Measurements from ENCODE around the gene ZNF541. TPM values are rescaled to one million over a fixed set of nuclear protein-coding genes. Genes with fewer than 3 reads are reported as not detected.

ZNF541 gene
- polyA plus RNA-seq (2013), result 0.01 and 0.08 TPM in 2 replicates

DNA sequence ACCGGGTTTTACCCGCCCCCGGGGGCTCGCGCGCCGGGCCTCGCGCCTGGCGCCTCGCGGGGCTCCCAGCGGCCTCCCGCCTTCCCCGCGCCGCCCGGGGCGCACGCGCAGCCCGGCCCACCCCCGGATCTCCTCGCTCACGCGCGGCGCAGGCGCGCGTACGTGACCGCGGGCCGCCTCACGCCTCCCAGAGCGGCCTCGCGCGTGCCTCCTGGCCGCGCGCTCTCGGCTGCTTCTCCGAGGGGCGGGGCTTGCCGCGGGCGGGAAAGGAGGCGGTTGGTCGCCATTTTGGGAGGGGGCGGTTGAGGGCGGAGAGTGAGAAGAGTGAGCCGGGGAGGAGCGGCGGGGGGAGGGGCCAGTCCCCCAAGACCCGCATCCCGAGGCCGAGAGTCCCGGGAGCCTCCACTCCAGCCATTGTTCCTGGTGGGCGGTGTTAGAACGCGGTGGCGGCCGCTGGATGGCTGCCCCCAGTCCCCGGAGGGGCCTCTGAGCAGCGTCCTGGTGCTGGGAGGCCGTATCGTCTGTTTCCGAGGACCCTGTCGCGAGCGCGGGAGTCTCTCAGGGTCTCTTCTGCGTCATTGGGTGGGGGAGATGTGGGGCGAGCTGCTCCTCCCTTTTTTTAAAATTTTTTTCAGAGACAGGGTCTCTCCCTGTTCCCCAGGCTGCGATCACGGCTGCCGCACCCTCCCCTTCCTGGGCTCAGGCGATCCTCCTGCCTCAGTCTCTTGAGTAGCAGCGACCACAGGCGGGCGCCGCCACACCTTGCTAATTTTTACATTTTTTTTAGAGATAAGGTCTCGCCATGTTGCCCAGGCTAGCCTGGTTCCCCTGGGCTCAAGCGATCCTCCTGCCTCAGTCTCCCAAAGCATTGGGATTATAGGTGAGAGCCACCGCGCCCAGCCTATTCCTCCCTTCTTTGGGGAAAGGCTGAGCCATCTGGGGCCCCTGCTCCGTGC lies at the start of gene ZNF541:
Gene ZNF541, minus strand, starts transcription at position 78 of the 956 bp plus-strand sequence. CDS start 17,292 bp downstream, outside the sequence.
- no peak within 1 kb of the TSS for H4K8ac ChIP-seq (ENCODE audit: low read depth, low read length)

GRCh38 chr19:47619763-47620162 lies 46.8 kb upstream of the ZNF541 start:
- no peak overlapping the region for H2AK5ac ChIP-seq (ENCODE audit: low read length)
- H4K91ac ChIP-seq (ENCODE audit: low read depth, low read length), result no peak overlapping the region
- H2AFZ ChIP-seq (ENCODE audit: insufficient read depth, low read length, poor library complexity), result no peak overlapping the region
- no peaks in the 10 kb centered on the region for H3K27me3 ChIP-seq (ENCODE audit: insufficient read depth, low read length)
- H3K79me2 ChIP-seq (ENCODE audit: control insufficient read depth, insufficient read depth, low read length, poor library complexity), result peaks cover 34% of the 10 kb centered on the region
- H2BK5ac ChIP-seq (ENCODE audit: low read depth, low read length, poor library complexity), result no peak overlapping the region
- H3K14ac ChIP-seq (ENCODE audit: low read length), result no peak overlapping the region
- H3K23ac ChIP-seq (ENCODE audit: low read length), result no peak overlapping the region
- peaks cover 16 to 30% of the 10 kb centered on the region in 2 experiments for H3K4me1 ChIP-seq (ENCODE audit: control insufficient read depth in 1 of 2, insufficient read depth in 2 of 2, low read length in 2 of 2)
- no peak overlapping the region for H2BK12ac ChIP-seq (ENCODE audit: low read length)
- H4K12ac ChIP-seq (ENCODE audit: low read depth, low read length), result no peak overlapping the region
- DNase-seq, result peak; percentile 77 to 84
- H3K9ac ChIP-seq (ENCODE audit: low read length), result no peak overlapping the region
- H2BK120ac ChIP-seq (ENCODE audit: insufficient read depth, low read length, poor library complexity), result no peak overlapping the region
- no peak overlapping the region for H3K18ac ChIP-seq (ENCODE audit: low read length)
- H3K4me2 ChIP-seq (ENCODE audit: low read length), result no peak overlapping the region
- H3K36me3 ChIP-seq (ENCODE audit: control insufficient read depth in 1 of 2, insufficient read depth in 2 of 2, low read length in 2 of 2), result peaks cover 4 to 7% of the 10 kb centered on the region in 2 experiments
- peak overlapping the region; percentile 73 for H3K4ac ChIP-seq (ENCODE audit: low read depth, low read length)
- H3K4me3 ChIP-seq (ENCODE audit: low read depth, low read length), result no peak overlapping the region
- H3K79me1 ChIP-seq (ENCODE audit: low read length), result peaks cover 8% of the 10 kb centered on the region
- no peak overlapping the region for H4K8ac ChIP-seq (ENCODE audit: low read depth, low read length)
- no CpG with 5 or more reads among the region's 6 CpGs for WGBS (ENCODE audit: extremely low coverage, insufficient coverage, insufficient read length)
- peaks cover 2% of the 10 kb centered on the region for H3K9me3 ChIP-seq (ENCODE audit: insufficient read depth, low read depth, low read length)
- H3K27ac ChIP-seq (ENCODE audit: low read depth, low read length), result peak overlapping the region; percentile 11

More for the DNA sequence above, at the start of gene ZNF541:
- H2BK12ac ChIP-seq (ENCODE audit: low read length), result no peak within 1 kb of the TSS
- H3K4me2 ChIP-seq (ENCODE audit: low read length), result no peak within 1 kb of the TSS
- no peaks in the 10 kb centered on the region for H3K36me3 ChIP-seq (ENCODE audit: control insufficient read depth in 1 of 2, insufficient read depth in 2 of 2, low read length in 2 of 2)
- no peak within 1 kb of the TSS for H3K4ac ChIP-seq (ENCODE audit: low read depth, low read length)
- H3K18ac ChIP-seq (ENCODE audit: low read length), result no peak within 1 kb of the TSS
- H3K79me1 ChIP-seq (ENCODE audit: low read length), result no peaks in the 10 kb centered on the region
- no peaks in the 10 kb centered on the region for H3K79me2 ChIP-seq (ENCODE audit: control insufficient read depth, insufficient read depth, low read length, poor library complexity)
- H3K9ac ChIP-seq (ENCODE audit: low read length), result no peak within 1 kb of the TSS
- WGBS (ENCODE audit: extremely low coverage, insufficient coverage, insufficient read length), result no CpG with 5 or more reads among the region's 89 CpGs
- no peaks in the 10 kb centered on the region for H3K4me1 ChIP-seq (ENCODE audit: control insufficient read depth in 1 of 2, insufficient read depth in 2 of 2, low read length in 2 of 2)
- no peak within 1 kb of the TSS for H3K4me3 ChIP-seq (ENCODE audit: low read depth, low read length)
- H2BK5ac ChIP-seq (ENCODE audit: low read depth, low read length, poor library complexity), result no peak within 1 kb of the TSS
- no peak within 1 kb of the TSS for H3K23ac ChIP-seq (ENCODE audit: low read length)
- no peak within 1 kb of the TSS for H2AK5ac ChIP-seq (ENCODE audit: low read length)
- H3K9me3 ChIP-seq (ENCODE audit: insufficient read depth, low read depth, low read length), result no peaks in the 10 kb centered on the region
- H2AFZ ChIP-seq (ENCODE audit: insufficient read depth, low read length, poor library complexity), result no peak within 1 kb of the TSS
- peak; percentile 27 to 51 for DNase-seq
- H3K27ac ChIP-seq (ENCODE audit: low read depth, low read length), result no peak within 1 kb of the TSS
- no peak within 1 kb of the TSS for H3K14ac ChIP-seq (ENCODE audit: low read length)
- H4K12ac ChIP-seq (ENCODE audit: low read depth, low read length), result no peak within 1 kb of the TSS
- H4K91ac ChIP-seq (ENCODE audit: low read depth, low read length), result no peak within 1 kb of the TSS
- no peak within 1 kb of the TSS for H2BK120ac ChIP-seq (ENCODE audit: insufficient read depth, low read length, poor library complexity)
- H3K27me3 ChIP-seq (ENCODE audit: insufficient read depth, low read length), result no peaks in the 10 kb centered on the region

GRCh38 chr19:47618771-47619170 lies 45.8 kb upstream of the ZNF541 start:
- H2BK120ac ChIP-seq (ENCODE audit: insufficient read depth, low read length, poor library complexity), result no peak overlapping the region
- peaks cover 41% of the 10 kb centered on the region for H3K79me2 ChIP-seq (ENCODE audit: control insufficient read depth, insufficient read depth, low read length, poor library complexity)
- no peak overlapping the region for H2BK5ac ChIP-seq (ENCODE audit: low read depth, low read length, poor library complexity)
- peak overlapping the region; percentile 53 for H3K9ac ChIP-seq (ENCODE audit: low read length)
- no peak overlapping the region for H2AFZ ChIP-seq (ENCODE audit: insufficient read depth, low read length, poor library complexity)
- peak overlapping the region; percentile 12 for H3K18ac ChIP-seq (ENCODE audit: low read length)
- H3K9me3 ChIP-seq (ENCODE audit: insufficient read depth, low read depth, low read length), result peaks cover 2% of the 10 kb centered on the region
- H4K91ac ChIP-seq (ENCODE audit: low read depth, low read length), result no peak overlapping the region
- H3K4ac ChIP-seq (ENCODE audit: low read depth, low read length), result peak overlapping the region; percentile 60
- H2BK12ac ChIP-seq (ENCODE audit: low read length), result no peak overlapping the region
- peak overlapping the region; percentile 1 for H3K27ac ChIP-seq (ENCODE audit: low read depth, low read length)
- no peak overlapping the region for H4K8ac ChIP-seq (ENCODE audit: low read depth, low read length)
- H3K79me1 ChIP-seq (ENCODE audit: low read length), result peaks cover 7% of the 10 kb centered on the region
- H3K4me3 ChIP-seq (ENCODE audit: low read depth, low read length), result peak overlapping the region; percentile 15
- H3K27me3 ChIP-seq (ENCODE audit: insufficient read depth, low read length), result no peaks in the 10 kb centered on the region
- H4K12ac ChIP-seq (ENCODE audit: low read depth, low read length), result no peak overlapping the region
- peaks cover 14 to 26% of the 10 kb centered on the region in 2 experiments for H3K4me1 ChIP-seq (ENCODE audit: control insufficient read depth in 1 of 2, insufficient read depth in 2 of 2, low read length in 2 of 2)
- H3K4me2 ChIP-seq (ENCODE audit: low read length), result no peak overlapping the region
- no peak overlapping the region for H3K23ac ChIP-seq (ENCODE audit: low read length)
- H3K14ac ChIP-seq (ENCODE audit: low read length), result no peak overlapping the region
- H3K36me3 ChIP-seq (ENCODE audit: control insufficient read depth in 1 of 2, insufficient read depth in 2 of 2, low read length in 2 of 2), result peaks cover 4 to 7% of the 10 kb centered on the region in 2 experiments
- DNase-seq, result no peak
- H2AK5ac ChIP-seq (ENCODE audit: low read length), result no peak overlapping the region
- WGBS (ENCODE audit: extremely low coverage, insufficient coverage, insufficient read length), result no CpG with 5 or more reads among the region's 14 CpGs

DNA sequence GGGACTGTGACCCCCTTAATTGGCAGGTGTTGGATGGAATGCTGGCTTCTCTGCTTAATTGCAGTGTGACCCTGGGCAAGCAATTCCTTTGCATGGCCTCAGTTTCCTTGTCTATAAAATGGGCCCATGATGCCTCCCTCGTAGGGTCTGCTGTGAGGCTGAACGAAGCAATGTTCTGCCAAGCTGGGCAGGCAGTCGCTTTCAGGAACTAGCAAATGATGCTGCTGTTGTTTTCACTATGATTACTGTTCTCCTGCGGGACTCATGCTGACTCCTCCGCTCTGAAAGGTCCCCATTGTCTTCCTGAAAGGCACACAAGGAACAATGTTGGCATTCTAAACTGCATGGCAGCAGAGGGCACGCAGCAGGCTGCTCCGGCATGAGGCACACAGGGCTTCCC lies 42.8 kb upstream of the ZNF541 start:
- H4K12ac ChIP-seq (ENCODE audit: low read depth, low read length), result no peak overlapping the region
- peaks cover 18% of the 10 kb centered on the region for H3K79me1 ChIP-seq (ENCODE audit: low read length)
- H4K91ac ChIP-seq (ENCODE audit: low read depth, low read length), result no peak overlapping the region
- H3K9ac ChIP-seq (ENCODE audit: low read length), result peak overlapping the region; percentile 29
- no peak overlapping the region for H3K27ac ChIP-seq (ENCODE audit: low read depth, low read length)
- H3K18ac ChIP-seq (ENCODE audit: low read length), result no peak overlapping the region
- H3K27me3 ChIP-seq (ENCODE audit: insufficient read depth, low read length), result no peaks in the 10 kb centered on the region
- H3K36me3 ChIP-seq (ENCODE audit: control insufficient read depth in 1 of 2, insufficient read depth in 2 of 2, low read length in 2 of 2), result peaks cover 6 to 9% of the 10 kb centered on the region in 2 experiments
- H3K9me3 ChIP-seq (ENCODE audit: insufficient read depth, low read depth, low read length), result peaks cover 2% of the 10 kb centered on the region
- no peak overlapping the region for H2AK5ac ChIP-seq (ENCODE audit: low read length)
- H2BK120ac ChIP-seq (ENCODE audit: insufficient read depth, low read length, poor library complexity), result no peak overlapping the region
- no peak for DNase-seq
- H2BK5ac ChIP-seq (ENCODE audit: low read depth, low read length, poor library complexity), result no peak overlapping the region
- no peak overlapping the region for H4K8ac ChIP-seq (ENCODE audit: low read depth, low read length)
- WGBS (ENCODE audit: extremely low coverage, insufficient coverage, insufficient read length), result no CpG with 5 or more reads among the region's 7 CpGs
- H3K4me3 ChIP-seq (ENCODE audit: low read depth, low read length), result no peak overlapping the region
- H3K14ac ChIP-seq (ENCODE audit: low read length), result no peak overlapping the region
- H2AFZ ChIP-seq (ENCODE audit: insufficient read depth, low read length, poor library complexity), result no peak overlapping the region
- H3K79me2 ChIP-seq (ENCODE audit: control insufficient read depth, insufficient read depth, low read length, poor library complexity), result peaks cover 55% of the 10 kb centered on the region
- no peak overlapping the region for H3K4me2 ChIP-seq (ENCODE audit: low read length)
- H3K4ac ChIP-seq (ENCODE audit: low read depth, low read length), result peak overlapping the region; percentile 99
- H3K23ac ChIP-seq (ENCODE audit: low read length), result peak overlapping the region; percentile 6
- peaks cover 31 to 34% of the 10 kb centered on the region in 2 experiments for H3K4me1 ChIP-seq (ENCODE audit: control insufficient read depth in 1 of 2, insufficient read depth in 2 of 2, low read length in 2 of 2)
- H2BK12ac ChIP-seq (ENCODE audit: low read length), result no peak overlapping the region

Data from trophoblast cell (in vitro differentiated cells and primary cell).